Measurements from ENCODE around the gene EPC1.
"Not testable (repeated sequence)": the region's sequence is repeated elsewhere in the genome, so short reads cannot be mapped to it uniquely, and the experiment has no call there.

Gene EPC1

GRCh38 chr10:32265756-32266155 lies 81.2 kb downstream of the EPC1 start:
- peaks cover 15% of the 10 kb centered on the region for H3K36me3 ChIP-seq (replicated peaks)
- no peak overlapping the region for H3K4me3 ChIP-seq
- no peaks in the 10 kb centered on the region for H3K27me3 ChIP-seq (ENCODE audit: low read depth)
- no peaks in the 10 kb centered on the region for H3K9me3 ChIP-seq
- no peaks in the 10 kb centered on the region for H3K4me1 ChIP-seq
- no peak for DNase-seq (ENCODE audit: low spot score in 2 of 2)
- in situ Hi-C loops (cut with MboI; ENCODE audit: low sequenced_read_pairs) = no loop called here

GRCh38 chr10:32263300-32263699 lies 83.7 kb downstream of the EPC1 start:
- Histone ChIP-seq H3K4me3 (no peak overlapping the region), H3K4me1 (no peaks in the 10 kb centered on the region), H3K36me3 (replicated peaks) (peaks cover 6% of the 10 kb centered on the region), H3K9me3 (no peaks in the 10 kb centered on the region), H3K27me3 (ENCODE audit: low read depth) (no peaks in the 10 kb centered on the region)
- no peak for DNase-seq (ENCODE audit: low spot score in 2 of 2)
- in situ Hi-C loops (cut with MboI; ENCODE audit: low sequenced_read_pairs) = no loop called here

GRCh38 chr10:32259551-32259950 lies 87.4 kb downstream of the EPC1 start:
- DNase-seq (ENCODE audit: low spot score in 2 of 2) = no peak
- H3K27me3 ChIP-seq (ENCODE audit: low read depth) = no peaks in the 10 kb centered on the region
- no peaks in the 10 kb centered on the region for H3K36me3 ChIP-seq (replicated peaks)
- H3K4me3 ChIP-seq = no peak overlapping the region
- H3K4me1 ChIP-seq = no peaks in the 10 kb centered on the region
- H3K9me3 ChIP-seq = no peaks in the 10 kb centered on the region
- in situ Hi-C loops (cut with MboI; ENCODE audit: low sequenced_read_pairs) = no loop called here

- no peaks in the 10 kb centered on the region for H3K36me3 ChIP-seq (replicated peaks)
- no peaks in the 10 kb centered on the region for H3K27me3 ChIP-seq (ENCODE audit: low read depth)
- H3K9me3 ChIP-seq = no peaks in the 10 kb centered on the region
- H3K4me1 ChIP-seq = no peaks in the 10 kb centered on the region; the same call in 1 of the 2 replicates
- DNase-seq (ENCODE audit: low spot score in 2 of 2) = peak; percentile 35 to 75
- H3K4me3 ChIP-seq = no peak overlapping the region
- in situ Hi-C loops (cut with MboI; ENCODE audit: low sequenced_read_pairs) = no loop called here
Measured at GRCh38 chr10:32256613-32257437, 90.1 kb downstream of the EPC1 start.

- H3K36me3 ChIP-seq (replicated peaks) = no peaks in the 10 kb centered on the region
- no peaks in the 10 kb centered on the region for H3K27me3 ChIP-seq (ENCODE audit: low read depth)
- in situ Hi-C loops (cut with MboI; ENCODE audit: low sequenced_read_pairs) = no loop called here
- H3K4me3 ChIP-seq = no peak overlapping the region
- H3K4me1 ChIP-seq = no peaks in the 10 kb centered on the region; the same call in 1 of the 2 replicates
- no peak for DNase-seq (ENCODE audit: low spot score in 2 of 2)
- H3K9me3 ChIP-seq = no peaks in the 10 kb centered on the region
Measured at GRCh38 chr10:32253821-32254220, 93.1 kb downstream of the EPC1 start.

- Histone ChIP-seq H3K9me3 (no peaks in the 10 kb centered on the region), H3K27me3 (ENCODE audit: low read depth) (no peaks in the 10 kb centered on the region), H3K36me3 (replicated peaks) (no peaks in the 10 kb centered on the region), H3K4me3 (no peak overlapping the region), H3K4me1 (no peaks in the 10 kb centered on the region; the same call in 1 of the 2 replicates)
- DNase-seq (ENCODE audit: low spot score in 2 of 2) = no peak
- in situ Hi-C loops (cut with MboI; ENCODE audit: low sequenced_read_pairs) = no loop called here
Measured at GRCh38 chr10:32253276-32253675, 93.7 kb downstream of the EPC1 start.

GRCh38 chr10:32250489-32250888 lies 96.5 kb downstream of the EPC1 start:
- in situ Hi-C loops (cut with MboI; ENCODE audit: low sequenced_read_pairs); H3K27me3 ChIP-seq (ENCODE audit: low read depth); H3K9me3 ChIP-seq; H3K36me3 ChIP-seq (replicated peaks); DNase-seq (ENCODE audit: low spot score in 2 of 2); H3K4me3 ChIP-seq; H3K4me1 ChIP-seq: not testable (repeated sequence)

GRCh38 chr10:32246685-32247084 lies 100.3 kb downstream of the EPC1 start:
- DNase-seq (ENCODE audit: low spot score in 2 of 2) = no peak
- peaks cover 5% of the 10 kb centered on the region; the same call in 1 of the 2 replicates for H3K4me1 ChIP-seq
- in situ Hi-C loops (cut with MboI; ENCODE audit: low sequenced_read_pairs) = no loop called here
- H3K27me3 ChIP-seq (ENCODE audit: low read depth) = no peaks in the 10 kb centered on the region
- H3K36me3 ChIP-seq (replicated peaks) = no peaks in the 10 kb centered on the region
- H3K4me3 ChIP-seq = no peak overlapping the region
- no peaks in the 10 kb centered on the region for H3K9me3 ChIP-seq

- H3K4me3 ChIP-seq = no peak overlapping the region
- peaks cover 5% of the 10 kb centered on the region; the same call in 1 of the 2 replicates for H3K4me1 ChIP-seq
- H3K27me3 ChIP-seq (ENCODE audit: low read depth) = no peaks in the 10 kb centered on the region
- no peaks in the 10 kb centered on the region for H3K36me3 ChIP-seq (replicated peaks)
- in situ Hi-C loops (cut with MboI; ENCODE audit: low sequenced_read_pairs) = no loop called here
- no peaks in the 10 kb centered on the region for H3K9me3 ChIP-seq
- DNase-seq (ENCODE audit: low spot score in 2 of 2) = no peak
Measured at GRCh38 chr10:32245760-32246159, 101.2 kb downstream of the EPC1 start.

- H3K4me1 ChIP-seq = peaks cover 5% of the 10 kb centered on the region; the same call in 1 of the 2 replicates
- no peak overlapping the region for H3K4me3 ChIP-seq
- DNase-seq (ENCODE audit: low spot score in 2 of 2) = no peak
- in situ Hi-C loops (cut with MboI; ENCODE audit: low sequenced_read_pairs) = no loop called here
- no peaks in the 10 kb centered on the region for H3K36me3 ChIP-seq (replicated peaks)
- H3K27me3 ChIP-seq (ENCODE audit: low read depth) = no peaks in the 10 kb centered on the region
- H3K9me3 ChIP-seq = no peaks in the 10 kb centered on the region
Measured at GRCh38 chr10:32244421-32245207, 102.3 kb downstream of the EPC1 start.

- DNase-seq (ENCODE audit: low spot score in 2 of 2) = peak in 1 of 2 experiments; percentile 52
- Histone ChIP-seq H3K9me3 (no peaks in the 10 kb centered on the region), H3K27me3 (ENCODE audit: low read depth) (no peaks in the 10 kb centered on the region), H3K4me1 (peaks cover 5% of the 10 kb centered on the region; the same call in 1 of the 2 replicates), H3K4me3 (no peak overlapping the region), H3K36me3 (replicated peaks) (no peaks in the 10 kb centered on the region)
- in situ Hi-C loops (cut with MboI; ENCODE audit: low sequenced_read_pairs) = no loop called here
Measured at GRCh38 chr10:32244011-32244410, 102.9 kb downstream of the EPC1 start.

- H3K4me1 ChIP-seq = peaks cover 5% of the 10 kb centered on the region; the same call in 1 of the 2 replicates
Measured at GRCh38 chr10:32241946-32242345, 105.0 kb downstream of the EPC1 start.

GRCh38 chr10:32240471-32240870 lies 106.5 kb downstream of the EPC1 start:
- H3K36me3 ChIP-seq (replicated peaks) = no peaks in the 10 kb centered on the region
- peaks cover 5% of the 10 kb centered on the region; the same call in 1 of the 2 replicates for H3K4me1 ChIP-seq
- in situ Hi-C loops (cut with MboI; ENCODE audit: low sequenced_read_pairs) = no loop called here

More at GRCh38 chr10:32241946-32242345, 105.0 kb downstream of the EPC1 start:
- Histone ChIP-seq H3K4me3 (no peak overlapping the region), H3K27me3 (ENCODE audit: low read depth) (no peaks in the 10 kb centered on the region), H3K9me3 (no peaks in the 10 kb centered on the region), H3K36me3 (replicated peaks) (no peaks in the 10 kb centered on the region)
- DNase-seq (ENCODE audit: low spot score in 2 of 2) = no peak
- in situ Hi-C loops (cut with MboI; ENCODE audit: low sequenced_read_pairs) = no loop called here

GRCh38 chr10:32239769-32240168 lies 107.2 kb downstream of the EPC1 start:
- no peaks in the 10 kb centered on the region for H3K27me3 ChIP-seq (ENCODE audit: low read depth)
- no peaks in the 10 kb centered on the region for H3K36me3 ChIP-seq (replicated peaks)
- H3K9me3 ChIP-seq = no peaks in the 10 kb centered on the region
- H3K4me1 ChIP-seq = peaks cover 5% of the 10 kb centered on the region; the same call in 1 of the 2 replicates
- H3K4me3 ChIP-seq = no peak overlapping the region
- no peak for DNase-seq (ENCODE audit: low spot score in 2 of 2)
- in situ Hi-C loops (cut with MboI; ENCODE audit: low sequenced_read_pairs) = no loop called here

More at GRCh38 chr10:32240471-32240870, 106.5 kb downstream of the EPC1 start:
- H3K9me3 ChIP-seq = no peaks in the 10 kb centered on the region
- DNase-seq (ENCODE audit: low spot score in 2 of 2) = no peak
- H3K27me3 ChIP-seq (ENCODE audit: low read depth) = no peaks in the 10 kb centered on the region
- H3K4me3 ChIP-seq = no peak overlapping the region

All from HAP-1 (cell line).